Measurements from ENCODE around the gene SPRY1.

SPRY1 gene

DNA sequence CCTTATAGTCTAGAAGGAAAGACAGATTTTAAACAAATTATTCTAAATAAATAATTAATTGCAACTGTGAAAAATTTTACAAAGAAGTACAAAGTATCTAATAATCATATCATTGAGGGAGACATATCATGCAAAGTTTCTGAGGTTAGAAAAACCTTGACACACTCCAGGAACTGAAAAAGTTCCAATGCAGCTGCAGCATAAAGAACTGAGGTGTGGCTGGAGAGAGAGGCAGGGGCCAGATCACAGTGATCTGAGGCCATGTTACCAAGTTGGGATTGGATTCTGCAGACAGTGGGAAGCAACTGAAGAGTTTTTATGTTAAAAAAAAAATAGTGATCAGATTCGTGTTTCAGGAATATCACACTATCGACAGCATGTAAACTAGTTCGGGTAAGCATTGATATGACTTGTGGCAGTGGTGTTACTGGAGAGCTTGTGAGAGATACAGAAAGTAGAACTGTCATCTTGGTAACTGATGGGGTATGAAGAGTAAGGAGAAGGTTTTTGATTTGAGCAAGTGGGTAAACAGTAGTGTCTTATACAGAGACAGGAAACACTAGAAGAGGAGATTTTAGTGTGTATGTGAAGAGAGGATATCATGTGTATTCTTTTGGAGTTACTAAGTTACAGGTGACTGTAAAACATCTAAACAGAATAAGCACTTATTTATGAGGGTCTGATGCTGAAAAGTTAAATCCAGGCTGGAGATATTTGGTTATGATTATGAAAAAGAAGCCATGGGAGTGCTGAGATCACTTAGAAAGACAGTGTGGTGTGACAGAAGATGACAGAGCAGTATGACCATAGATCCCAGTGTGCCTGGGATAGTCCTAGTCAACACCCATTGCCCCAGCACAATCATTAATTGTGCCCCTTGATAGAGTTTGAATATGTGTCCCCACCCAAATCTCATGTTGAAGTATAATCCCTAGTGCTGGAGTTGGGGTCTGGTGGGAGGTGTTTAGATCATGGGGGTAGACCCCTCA is 15.6 kb upstream of the SPRY1 start:
- ATAC-seq (no peak), DNase-seq (no peak)

DNA sequence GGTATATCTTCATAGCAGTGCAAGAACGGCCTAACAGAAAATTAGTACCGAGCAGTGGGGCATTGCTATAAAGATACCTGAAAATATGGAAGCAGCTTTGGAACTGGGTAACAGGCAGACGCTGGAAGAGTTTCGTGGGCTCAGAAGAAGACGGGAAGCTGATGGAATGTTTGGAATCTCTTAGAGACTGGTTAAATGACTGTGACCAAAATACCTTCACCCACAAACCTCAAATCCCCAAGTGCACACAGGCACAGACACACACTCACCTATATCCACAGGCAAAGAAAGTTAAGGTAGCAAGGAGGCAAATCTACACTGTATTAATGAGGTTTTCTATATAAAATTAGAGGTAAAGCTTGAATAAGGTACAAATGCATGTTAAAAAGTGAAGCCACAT is 14.6 kb upstream of the SPRY1 start:
- no peak for DNase-seq

GRCh38 chr4:123383566-123383965 is 13.0 kb upstream of the SPRY1 start:
- ATAC-seq (no peak), DNase-seq (no peak)

More for the DNA sequence above, 14.6 kb upstream of the SPRY1 start:
- ATAC-seq, result no peak

DNA sequence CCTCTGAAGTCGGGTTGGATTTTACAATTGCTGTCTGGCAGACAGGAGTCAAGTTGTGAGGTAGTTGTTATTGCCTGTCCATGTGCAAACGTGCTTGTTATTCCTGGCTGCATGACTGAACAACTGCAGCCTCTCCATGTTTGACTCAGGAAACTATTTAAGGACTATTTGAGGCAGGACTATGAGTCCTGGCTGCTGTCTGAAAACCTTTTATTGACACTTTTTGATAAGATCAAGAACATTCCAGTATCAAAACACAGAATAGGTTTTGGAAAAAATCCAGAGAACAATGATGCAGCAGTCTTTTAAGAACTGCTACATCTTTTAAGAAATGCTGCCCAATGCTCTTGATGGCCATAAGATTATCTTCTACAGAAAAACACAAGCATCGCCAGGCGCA is 10.0 kb upstream of the SPRY1 start:
- no peak for DNase-seq
- no peak for ATAC-seq

GRCh38 chr4:123390846-123391456 is 5.6 kb upstream of the SPRY1 start:
- no peak for ATAC-seq
- DNase-seq, result no peak

DNA sequence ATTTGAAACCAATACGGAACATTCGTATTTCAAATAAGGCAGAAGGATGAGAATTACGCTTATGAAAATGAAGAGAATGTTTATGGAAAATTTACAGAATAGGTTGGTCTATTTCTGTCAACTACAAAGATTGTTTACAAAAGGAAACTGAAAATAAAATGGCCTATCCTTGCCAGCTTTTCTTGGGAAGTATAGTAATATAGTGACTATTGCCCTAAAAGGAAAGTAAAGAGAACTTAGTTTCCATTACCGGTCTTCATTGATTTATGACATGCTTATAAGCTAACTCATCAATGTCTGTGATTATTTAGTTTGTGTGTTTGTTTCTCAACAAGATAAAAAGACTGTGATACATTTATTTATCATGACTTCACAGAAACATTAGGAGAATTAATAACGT is 2.9 kb upstream of the SPRY1 start:
- ATAC-seq (no peak), DNase-seq (no peak)

DNA sequence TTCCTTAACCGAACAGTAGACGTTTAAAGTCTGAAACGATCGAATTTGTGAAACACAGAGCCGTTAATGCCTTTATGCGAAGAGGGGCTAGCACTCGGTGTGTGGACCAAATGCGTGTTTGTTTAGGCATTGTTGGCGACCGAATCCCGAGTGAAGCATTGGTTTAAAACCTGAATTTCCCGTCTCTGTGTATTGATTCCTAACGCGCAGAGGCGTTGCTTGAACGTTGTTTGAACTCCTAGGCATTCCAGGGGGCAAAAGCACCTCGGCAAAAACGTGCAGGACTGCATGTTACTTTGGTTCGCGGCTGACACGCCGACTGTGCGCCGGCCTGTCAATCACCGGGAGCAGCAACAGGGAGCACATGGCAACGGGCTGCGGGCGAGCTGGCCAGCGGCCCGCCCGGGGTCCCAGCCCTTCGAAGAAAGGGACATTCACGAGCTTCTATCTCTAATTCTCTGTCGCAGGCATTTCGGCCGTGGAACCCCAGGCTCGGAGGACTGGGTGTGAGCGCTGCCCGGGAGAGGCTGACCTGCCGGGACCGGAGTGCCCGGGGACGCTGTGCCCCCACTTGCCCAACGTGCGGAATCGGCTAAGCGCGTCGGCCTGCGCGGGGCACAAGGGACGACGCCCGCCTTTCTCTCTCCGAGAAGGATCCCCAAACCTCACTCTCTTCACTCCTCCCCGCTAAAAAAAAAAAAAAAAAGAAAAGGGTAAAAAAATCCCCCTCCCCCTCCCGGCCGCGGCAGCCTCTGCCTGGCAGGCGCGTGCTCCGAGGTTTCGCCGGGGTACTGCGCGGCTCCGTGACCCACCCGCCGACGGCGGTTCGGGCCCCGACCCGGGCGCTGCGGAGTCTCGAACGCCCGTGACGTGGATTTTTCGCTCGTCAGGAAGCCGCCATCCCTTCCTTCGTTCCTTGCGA is 810 bp downstream of the SPRY1 start:
- DNase-seq (peak; percentile 75), ATAC-seq (peak; percentile 11)

DNA sequence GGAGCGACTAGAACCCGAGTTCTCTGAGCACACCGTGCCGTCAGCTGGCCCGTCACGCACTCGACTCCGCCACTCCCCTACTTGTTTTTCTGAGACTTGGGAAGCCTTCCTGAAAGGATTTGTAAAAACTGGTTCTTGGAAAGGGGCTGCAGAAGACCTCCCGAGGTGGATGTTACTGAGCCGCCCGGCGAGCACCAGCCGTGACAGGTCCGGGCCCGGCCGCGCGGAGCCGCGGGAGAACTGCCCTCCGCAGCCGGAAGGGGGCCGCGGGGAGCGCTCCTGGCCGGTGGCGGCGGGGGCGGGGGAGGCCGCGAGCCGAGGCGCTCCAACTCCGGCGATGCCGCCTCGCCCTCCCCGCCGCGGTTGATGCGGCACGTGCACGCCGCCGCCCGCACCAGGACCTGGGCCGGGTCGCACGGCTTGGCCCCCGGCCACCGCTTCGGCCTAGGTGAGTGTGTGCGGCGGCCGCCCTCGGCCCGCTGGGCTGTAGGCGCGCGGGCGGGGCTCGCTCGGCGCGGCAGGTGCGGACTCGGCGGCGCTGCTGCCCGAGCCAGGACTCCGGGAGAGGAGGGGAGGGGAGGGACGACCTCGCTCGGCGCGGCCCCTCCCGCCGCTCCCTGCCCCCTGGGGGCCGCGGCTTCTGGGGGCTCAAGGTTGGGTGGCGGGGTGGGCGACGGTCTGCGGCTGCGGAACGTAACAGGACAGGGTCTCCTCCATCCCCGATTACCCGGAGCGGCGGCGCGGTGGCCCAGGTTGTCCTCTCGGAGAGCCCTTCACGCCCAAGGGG is 1.7 kb downstream of the SPRY1 start:
- peak; percentile 33 for ATAC-seq
- peak; percentile 78 for DNase-seq

DNA sequence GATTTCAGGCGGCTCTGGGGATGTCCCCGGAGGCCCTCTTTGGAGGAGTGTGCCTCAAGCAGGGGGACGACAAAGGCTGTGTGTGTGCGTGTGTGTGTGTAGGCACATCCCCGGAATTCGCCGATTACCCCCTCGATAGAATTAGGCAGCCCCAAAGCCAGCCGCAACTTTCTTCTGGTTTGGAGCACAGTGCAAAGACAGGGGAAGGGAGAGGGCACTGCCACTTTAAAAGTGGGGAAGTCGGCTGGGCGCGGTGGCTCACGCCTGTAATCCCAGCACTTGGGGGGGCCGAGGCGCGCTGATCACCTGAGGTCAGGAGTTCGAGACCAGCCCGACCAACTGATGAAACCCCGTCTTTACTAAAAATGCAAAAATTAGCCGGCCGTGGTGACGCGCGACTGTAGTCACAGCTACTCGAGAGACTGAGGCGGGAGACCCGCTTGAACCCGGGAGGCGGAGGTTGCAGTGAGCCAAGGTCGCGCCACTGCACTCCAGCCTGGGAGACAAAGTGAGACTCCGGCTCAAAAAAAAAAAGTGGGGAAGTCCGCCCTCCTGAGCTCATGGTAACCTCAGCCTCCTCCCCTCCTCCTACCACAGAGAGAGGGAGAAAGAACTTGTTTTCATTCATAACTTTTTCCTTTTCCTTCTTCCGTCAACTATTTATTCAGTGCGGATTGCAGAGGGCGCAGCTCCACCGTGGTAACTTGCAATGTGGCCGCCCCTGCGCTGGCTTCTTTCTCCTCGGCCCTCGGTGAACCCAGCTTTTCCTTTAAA is 2.4 kb downstream of the SPRY1 start:
- peak; percentile 79 for DNase-seq
- ATAC-seq, result peak; percentile 65

DNA sequence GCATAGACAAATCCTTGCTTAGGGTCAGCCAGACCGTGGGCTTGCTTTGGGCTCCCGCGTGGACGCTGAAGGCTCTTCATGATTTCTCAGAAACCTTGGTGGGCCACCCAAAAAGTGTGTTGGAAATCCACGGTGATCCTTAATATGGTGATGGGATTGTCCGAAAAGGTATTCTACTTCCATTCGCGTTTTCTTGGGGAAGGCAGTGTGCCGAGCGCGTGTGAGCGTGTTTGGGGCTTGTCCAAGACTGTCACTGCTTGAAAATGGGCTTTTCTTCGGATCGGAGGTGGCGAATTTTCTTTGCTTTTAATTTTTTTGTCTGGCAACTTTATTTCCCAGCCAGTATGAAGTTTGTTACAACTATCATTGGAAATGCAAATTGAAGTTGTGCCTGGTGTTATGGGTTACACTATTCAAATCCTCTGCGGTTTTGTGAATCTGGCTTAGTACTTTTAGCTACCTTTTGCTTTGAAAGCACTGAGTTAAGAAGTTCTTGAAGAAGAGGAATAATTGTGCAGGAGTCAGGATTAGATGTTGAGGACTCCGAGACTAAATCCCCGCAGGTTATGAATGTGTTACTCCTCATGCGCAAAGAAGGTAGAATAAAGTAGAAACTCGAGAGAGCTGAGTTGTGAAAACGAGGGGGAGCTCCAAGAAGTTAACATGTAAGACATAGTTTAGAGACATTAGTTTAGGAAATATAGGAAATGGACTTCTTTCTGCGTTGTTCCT is 3.2 kb downstream of the SPRY1 start:
- ATAC-seq (no peak), DNase-seq (no peak)

- DNase-seq, result no peak
- ATAC-seq, result no peak
Measured at GRCh38 chr4:123401271-123402120, 4.9 kb downstream of the SPRY1 start.

DNA sequence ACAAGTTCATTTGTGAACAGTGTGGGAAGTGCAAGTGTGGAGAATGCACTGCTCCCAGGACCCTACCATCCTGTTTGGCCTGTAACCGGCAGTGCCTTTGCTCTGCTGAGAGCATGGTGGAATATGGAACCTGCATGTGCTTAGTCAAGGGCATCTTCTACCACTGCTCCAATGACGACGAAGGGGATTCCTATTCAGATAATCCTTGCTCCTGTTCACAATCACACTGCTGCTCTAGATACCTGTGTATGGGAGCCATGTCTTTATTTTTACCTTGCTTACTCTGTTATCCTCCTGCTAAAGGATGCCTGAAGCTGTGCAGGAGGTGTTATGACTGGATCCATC is 5.5 kb downstream of the SPRY1 start:
- ATAC-seq (no peak), DNase-seq (no peak)

DNA sequence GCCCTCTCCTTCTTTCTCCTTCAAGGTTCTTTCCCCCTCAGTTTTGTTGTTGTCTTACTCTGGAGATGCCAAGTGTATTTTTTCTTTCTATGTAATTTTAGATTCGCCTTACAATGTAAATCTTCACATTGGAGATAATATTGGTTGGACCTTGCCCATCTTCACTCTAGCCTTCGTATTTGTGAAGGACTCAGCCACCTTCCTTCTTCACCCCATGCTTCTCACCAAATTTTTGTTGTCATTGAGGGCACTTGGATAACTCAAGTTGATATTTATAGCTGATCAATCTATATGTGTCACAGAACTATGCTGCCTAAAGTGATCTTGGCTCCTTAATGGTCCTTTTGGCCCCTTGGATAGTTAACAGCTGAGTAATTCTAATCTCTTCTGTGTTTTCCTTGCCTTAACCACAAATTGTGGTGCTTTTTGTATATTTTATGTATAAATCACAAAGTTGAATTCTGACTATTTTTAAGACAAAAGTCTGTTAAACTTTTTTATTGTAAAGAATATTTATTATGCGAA is 6.5 kb downstream of the SPRY1 start:
- no peak for ATAC-seq
- DNase-seq, result no peak

DNA sequence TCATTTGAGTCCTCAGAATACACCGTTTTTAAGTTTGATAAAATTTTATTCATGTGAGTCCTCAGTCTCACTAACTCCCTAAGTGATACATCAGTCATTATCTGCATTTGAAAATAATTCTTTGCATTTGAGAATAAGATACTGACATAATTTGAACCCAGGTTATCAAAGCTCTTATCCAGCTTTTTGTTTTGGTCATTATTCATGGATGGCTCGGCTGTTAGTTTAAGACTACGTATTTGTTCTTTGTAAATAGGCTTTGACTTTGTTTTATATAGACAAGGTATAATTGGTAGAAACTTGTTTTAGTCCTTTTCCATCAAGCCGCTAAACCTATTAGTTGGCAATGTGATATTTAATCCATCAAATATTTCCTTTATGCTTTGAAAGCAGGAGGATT is 7.9 kb downstream of the SPRY1 start:
- DNase-seq, result no peak
- no peak for ATAC-seq

GRCh38 chr4:123405267-123405865 is 8.8 kb downstream of the SPRY1 start:
- DNase-seq (no peak), ATAC-seq (no peak)

DNA sequence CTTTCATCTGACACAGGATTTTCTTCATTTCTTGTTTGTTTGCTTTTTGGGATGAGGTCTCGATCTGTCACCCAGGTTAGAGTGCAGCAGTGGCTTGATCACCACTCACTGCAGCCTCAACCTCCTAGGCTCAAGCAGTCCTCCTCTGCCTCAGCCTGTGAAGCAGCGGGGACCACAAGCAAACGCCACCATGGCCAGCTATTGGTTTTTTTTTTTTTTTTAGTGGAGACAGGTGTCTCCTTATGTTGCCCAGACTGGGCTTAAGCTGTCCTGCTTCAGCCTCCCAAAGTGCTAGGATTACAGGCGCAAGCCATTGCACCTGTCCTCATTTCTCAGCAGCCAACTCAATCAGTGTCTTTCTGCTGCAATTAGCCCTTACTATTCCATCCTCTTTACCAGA is 10.3 kb downstream of the SPRY1 start:
- ATAC-seq, result no peak
- no peak for DNase-seq

- DNase-seq (no peak), ATAC-seq (no peak)
Measured at GRCh38 chr4:123408471-123409084, 12.0 kb downstream of the SPRY1 start.

DNA sequence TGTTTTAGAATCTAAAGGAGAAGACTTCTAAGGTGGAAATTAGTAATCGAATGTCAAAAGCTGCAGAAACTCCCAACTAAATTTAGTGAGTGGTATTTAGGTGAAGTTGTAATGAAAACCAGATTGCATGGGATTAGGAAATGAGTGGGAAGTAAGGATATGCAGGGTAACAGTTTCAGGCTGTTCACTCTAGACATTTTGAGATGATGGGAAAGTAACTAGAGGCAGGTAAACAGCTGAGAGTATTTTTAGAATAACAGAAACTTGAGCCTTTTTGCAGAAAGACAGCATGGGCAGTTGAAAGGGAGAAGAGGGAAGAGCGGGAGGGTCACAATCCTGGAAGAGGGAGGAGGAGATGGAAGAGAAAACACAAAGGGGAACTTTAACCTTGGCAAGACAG is 12.7 kb downstream of the SPRY1 start:
- ATAC-seq (no peak), DNase-seq (no peak)
